Measurements from ENCODE around the gene TEKTIP1. TPM values are rescaled to one million over a fixed set of nuclear protein-coding genes. Genes with fewer than 3 reads are reported as not detected.

TEKTIP1 gene
- total and polyA plus RNA-seq, 9 of the 15 experiments (the other 6 are each of a cell fraction or from before 2014, with no cell fraction given): 0.66 TPM; not detected in 8

DNA sequence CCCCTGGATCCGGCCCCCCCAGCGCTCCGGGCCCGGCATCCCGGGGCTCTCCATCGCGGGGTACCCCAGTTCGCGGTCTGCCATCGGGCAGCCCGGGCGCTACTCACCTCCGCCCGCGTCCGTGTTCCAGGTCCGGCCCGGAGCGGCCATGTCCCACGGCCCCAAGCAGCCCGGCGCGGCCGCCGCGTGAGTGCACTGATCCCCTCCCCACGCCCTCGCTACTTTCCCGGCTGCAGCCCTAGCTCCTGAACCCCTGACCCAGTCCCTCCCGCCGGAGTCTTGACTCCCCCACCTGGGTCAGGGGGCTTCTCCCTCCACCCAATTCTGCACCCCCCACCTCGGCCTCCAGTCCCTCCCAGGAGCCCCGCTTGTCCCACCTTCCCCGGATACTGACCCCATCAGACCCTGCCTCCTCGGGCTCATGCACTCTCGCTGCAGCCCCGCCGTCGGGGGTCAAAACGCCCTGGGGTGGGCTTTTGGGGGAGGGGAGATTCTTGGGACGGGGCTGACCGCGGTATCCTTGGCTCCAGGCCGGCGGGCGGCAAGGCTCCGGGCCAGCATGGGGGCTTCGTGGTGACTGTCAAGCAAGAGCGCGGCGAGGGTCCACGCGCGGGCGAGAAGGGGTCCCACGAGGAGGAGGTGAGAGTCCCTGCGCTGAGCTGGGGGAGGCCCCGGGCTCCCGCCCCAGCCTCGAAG lies 34.3 kb downstream of the TEKTIP1 start (continued):
- TF ChIP-seq RBM25 (IDR thresholded peaks at IDR 0.05; ENCODE audit: low read depth, low read length, severe bottlenecking) (peak; percentile 42), ZNF551 (CRISPR knock-in tag; IDR thresholded peaks at IDR 0.05) (no peak), SIN3A (IDR thresholded peaks at IDR 0.05; ENCODE audit: borderline replicate concordance in 2 of 2, control insufficient read depth in 1 of 2, low read depth in 2 of 2, low read length in 2 of 2) (peak; percentile 59 to 64; a peak in 2 of 4 replicates), U2AF1 (optimal IDR thresholded peaks at IDR 0.05; ENCODE audit: low read depth, low read length) (peak; percentile 55), RBBP5 (IDR thresholded peaks at IDR 0.05; ENCODE audit: borderline replicate concordance, insufficient read depth, low read length, poor library complexity, severe bottlenecking) (peak; percentile 19), EP300 (IDR thresholded peaks at IDR 0.05; ENCODE audit: low read length) (no peak), ZNF121 (CRISPR knock-in tag; conservative IDR thresholded peaks at IDR 0.05) (peak; percentile 61), L3MBTL2 (IDR thresholded peaks at IDR 0.05) (peak; percentile 75), KDM1A (IDR thresholded peaks at IDR 0.05) (no peak), SMC3 (conservative IDR thresholded peaks at IDR 0.05; ENCODE audit: insufficient read depth, low read depth, low read length) (no peak), ARHGAP35 (IDR thresholded peaks at IDR 0.05; ENCODE audit: partially characterized antibody) (peak; percentile 29), ZBTB7A (IDR thresholded peaks at IDR 0.05; ENCODE audit: borderline replicate concordance, control insufficient read depth, low read depth, low read length) (peak; percentile 79; the same call in 1 of the 2 replicates), TEAD4 (IDR thresholded peaks at IDR 0.05; ENCODE audit: low read length) (no peak), TEAD4 (CRISPR knock-in tag; IDR thresholded peaks at IDR 0.05; ENCODE audit: borderline replicate concordance) (no peak), TEAD2 (tag; IDR thresholded peaks at IDR 0.05) (no peak), RBM14 (IDR thresholded peaks at IDR 0.05; ENCODE audit: borderline replicate concordance, insufficient read depth, low read depth, low read length) (0 out of 2 replicates have a peak, but pooled peaks have one; percentile 47), SAFB (IDR thresholded peaks at IDR 0.05; ENCODE audit: borderline replicate concordance, low read depth, low read length) (peak; percentile 82), ZNF431 (CRISPR knock-in tag; IDR thresholded peaks at IDR 0.05) (peak; percentile 36; the same call in 1 of the 2 replicates)
- TF ChIP-seq, protein P1, sequence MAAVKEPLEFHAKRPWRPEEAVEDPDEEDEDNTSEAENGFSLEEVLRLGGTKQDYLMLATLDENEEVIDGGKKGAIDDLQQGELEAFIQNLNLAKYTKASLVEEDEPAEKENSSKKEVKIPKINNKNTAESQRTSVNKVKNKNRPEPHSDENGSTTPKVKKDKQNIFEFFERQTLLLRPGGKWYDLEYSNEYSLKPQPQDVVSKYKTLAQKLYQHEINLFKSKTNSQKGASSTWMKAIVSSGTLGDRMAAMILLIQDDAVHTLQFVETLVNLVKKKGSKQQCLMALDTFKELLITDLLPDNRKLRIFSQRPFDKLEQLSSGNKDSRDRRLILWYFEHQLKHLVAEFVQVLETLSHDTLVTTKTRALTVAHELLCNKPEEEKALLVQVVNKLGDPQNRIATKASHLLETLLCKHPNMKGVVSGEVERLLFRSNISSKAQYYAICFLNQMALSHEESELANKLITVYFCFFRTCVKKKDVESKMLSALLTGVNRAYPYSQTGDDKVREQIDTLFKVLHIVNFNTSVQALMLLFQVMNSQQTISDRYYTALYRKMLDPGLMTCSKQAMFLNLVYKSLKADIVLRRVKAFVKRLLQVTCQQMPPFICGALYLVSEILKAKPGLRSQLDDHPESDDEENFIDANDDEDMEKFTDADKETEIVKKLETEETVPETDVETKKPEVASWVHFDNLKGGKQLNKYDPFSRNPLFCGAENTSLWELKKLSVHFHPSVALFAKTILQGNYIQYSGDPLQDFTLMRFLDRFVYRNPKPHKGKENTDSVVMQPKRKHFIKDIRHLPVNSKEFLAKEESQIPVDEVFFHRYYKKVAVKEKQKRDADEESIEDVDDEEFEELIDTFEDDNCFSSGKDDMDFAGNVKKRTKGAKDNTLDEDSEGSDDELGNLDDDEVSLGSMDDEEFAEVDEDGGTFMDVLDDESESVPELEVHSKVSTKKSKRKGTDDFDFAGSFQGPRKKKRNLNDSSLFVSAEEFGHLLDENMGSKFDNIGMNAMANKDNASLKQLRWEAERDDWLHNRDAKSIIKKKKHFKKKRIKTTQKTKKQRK (IDR thresholded peaks at IDR 0.05; ENCODE audit: borderline replicate concordance, low read depth, low read length): no peak
- TF ChIP-seq, protein P2, sequence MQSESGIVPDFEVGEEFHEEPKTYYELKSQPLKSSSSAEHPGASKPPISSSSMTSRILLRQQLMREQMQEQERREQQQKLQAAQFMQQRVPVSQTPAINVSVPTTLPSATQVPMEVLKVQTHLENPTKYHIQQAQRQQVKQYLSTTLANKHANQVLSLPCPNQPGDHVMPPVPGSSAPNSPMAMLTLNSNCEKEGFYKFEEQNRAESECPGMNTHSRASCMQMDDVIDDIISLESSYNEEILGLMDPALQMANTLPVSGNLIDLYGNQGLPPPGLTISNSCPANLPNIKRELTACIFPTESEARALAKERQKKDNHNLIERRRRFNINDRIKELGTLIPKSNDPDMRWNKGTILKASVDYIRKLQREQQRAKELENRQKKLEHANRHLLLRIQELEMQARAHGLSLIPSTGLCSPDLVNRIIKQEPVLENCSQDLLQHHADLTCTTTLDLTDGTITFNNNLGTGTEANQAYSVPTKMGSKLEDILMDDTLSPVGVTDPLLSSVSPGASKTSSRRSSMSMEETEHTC (IDR thresholded peaks at IDR 0.05): no peak
- TF ChIP-seq, protein P3, sequence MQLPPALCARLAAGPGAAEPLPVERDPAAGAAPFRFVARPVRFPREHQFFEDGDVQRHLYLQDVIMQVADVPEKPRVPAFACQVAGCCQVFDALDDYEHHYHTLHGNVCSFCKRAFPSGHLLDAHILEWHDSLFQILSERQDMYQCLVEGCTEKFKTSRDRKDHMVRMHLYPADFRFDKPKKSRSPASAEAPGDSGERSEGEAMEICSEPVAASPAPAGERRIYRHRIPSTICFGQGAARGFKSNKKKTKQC (CRISPR knock-in tag; IDR thresholded peaks at IDR 0.05): 0 out of 2 replicates have a peak, but pooled peaks have one; percentile 2

Data from K562 (cell line).